ENCODE data around the gene LPCAT2. TPM values are rescaled to one million over a fixed set of nuclear protein-coding genes. Genes with fewer than 3 reads are reported as not detected.

LPCAT2 gene
- total and polyA plus RNA-seq, 2 donors (not counting 1 experiment from before 2014, with no cell fraction given): 0.15 to 0.59 TPM

GRCh38 chr16:55479430-55480140 is 29.3 kb upstream of the LPCAT2 start:
- Histone ChIP-seq H3K36me3 (replicated peaks in 1 of 2; ENCODE audit: control extremely low read depth in 1 of 2, control insufficient read depth in 1 of 2, extremely low read depth in 1 of 2, insufficient read depth in 2 of 2, low read length in 1 of 2) (no peaks in the 10 kb centered on the region), H3K4me1 (ENCODE audit: control insufficient read depth in 2 of 2, insufficient read depth in 2 of 2, low read length in 2 of 2) (no peaks in the 10 kb centered on the region), H2AFZ (ENCODE audit: insufficient read depth, low read depth, low read length, poor library complexity, severe bottlenecking) (no peak overlapping the region), H4K20me1 (ENCODE audit: control insufficient read depth, insufficient read depth, low read length, poor library complexity, severe bottlenecking) (no peaks in the 10 kb centered on the region), H3K9me3 (ENCODE audit: control extremely low read depth in 1 of 3, control insufficient read depth in 2 of 3, insufficient read depth in 1 of 3, low read length in 2 of 3) (no peaks in the 10 kb centered on the region), H3K9ac (ENCODE audit: low read length) (no peak overlapping the region), H3K79me2 (ENCODE audit: control insufficient read depth, insufficient read depth, low read length) (no peaks in the 10 kb centered on the region), H3K4me3 (ENCODE audit: control extremely low read depth in 1 of 5, extremely low read depth in 1 of 5, insufficient read depth in 1 of 5, low read depth in 2 of 5, low read length in 4 of 5) (no peak overlapping the region), H3K27me3 (replicated peaks in 1 of 4; ENCODE audit: control extremely low read depth in 1 of 4, control insufficient read depth in 3 of 4, insufficient read depth in 4 of 4, low read length in 3 of 4) (peaks cover 0 to 18% (median 6%) of the 10 kb centered on the region in 4 experiments), H3K4me2 (replicated peaks; ENCODE audit: low read depth, low read length, poor library complexity, severe bottlenecking) (no peak overlapping the region), H3K27ac (ENCODE audit: low read length in 2 of 2) (no peak overlapping the region)
- intact Hi-C loops (cut with micrococcal nuclease): no loop called here
- H3K4me1 Mint-ChIP-seq: no peaks in the 10 kb centered on the region
- H3K27ac Mint-ChIP-seq: no peak overlapping the region
- TF ChIP-seq CTCF (IDR thresholded peaks at IDR 0.05) (no peak), EZH2 (IDR thresholded peaks at IDR 0.05; ENCODE audit: borderline replicate concordance, insufficient read depth, low read depth, low read length, poor library complexity, severe bottlenecking) (no peak)
- H3K9me3 Mint-ChIP-seq (ENCODE audit: insufficient read depth): no peaks in the 10 kb centered on the region
- WGBS (ENCODE audit: insufficient coverage): 3% methylated on average over 36 of the region's 41 CpGs
- H3K27me3 Mint-ChIP-seq: peaks cover 45% of the 10 kb centered on the region
- POLR2A ChIA-PET: no interaction called here
- no peak overlapping the region for H3K4me3 Mint-ChIP-seq
- DNase-seq (no peak), ATAC-seq (ENCODE audit: low read depth) (no peak)
- CTCF ChIA-PET: no interaction called here

GRCh38 chr16:55480228-55480655 is 28.6 kb upstream of the LPCAT2 start:
- H3K9ac ChIP-seq (ENCODE audit: low read length): no peak overlapping the region
- CTCF ChIA-PET: no interaction called here
- no peaks in the 10 kb centered on the region for H3K36me3 ChIP-seq (replicated peaks in 1 of 2; ENCODE audit: control extremely low read depth in 1 of 2, control insufficient read depth in 1 of 2, extremely low read depth in 1 of 2, insufficient read depth in 2 of 2, low read length in 1 of 2)
- intact Hi-C loops (cut with micrococcal nuclease): no loop called here
- POLR2A ChIA-PET: no interaction called here
- DNase-seq: no peak
- H4K20me1 ChIP-seq (ENCODE audit: control insufficient read depth, insufficient read depth, low read length, poor library complexity, severe bottlenecking): no peaks in the 10 kb centered on the region
- no peak overlapping the region for H2AFZ ChIP-seq (ENCODE audit: insufficient read depth, low read depth, low read length, poor library complexity, severe bottlenecking)
- H3K4me3 ChIP-seq (ENCODE audit: control extremely low read depth in 1 of 5, extremely low read depth in 1 of 5, insufficient read depth in 1 of 5, low read depth in 2 of 5, low read length in 4 of 5): no peak overlapping the region
- H3K4me1 Mint-ChIP-seq: no peaks in the 10 kb centered on the region
- no peaks in the 10 kb centered on the region for H3K79me2 ChIP-seq (ENCODE audit: control insufficient read depth, insufficient read depth, low read length)
- H3K4me1 ChIP-seq (ENCODE audit: control insufficient read depth in 2 of 2, insufficient read depth in 2 of 2, low read length in 2 of 2): no peaks in the 10 kb centered on the region
- no peaks in the 10 kb centered on the region for H3K9me3 ChIP-seq (ENCODE audit: control extremely low read depth in 1 of 3, control insufficient read depth in 2 of 3, insufficient read depth in 1 of 3, low read length in 2 of 3)
- ATAC-seq (ENCODE audit: low read depth): no peak
- 8% methylated on average over 25 of the region's 25 CpGs for WGBS (ENCODE audit: insufficient coverage)
- no peak overlapping the region for H3K4me3 Mint-ChIP-seq
- no peak overlapping the region for H3K27ac Mint-ChIP-seq
- H3K27me3 ChIP-seq (replicated peaks in 1 of 4; ENCODE audit: control extremely low read depth in 1 of 4, control insufficient read depth in 3 of 4, insufficient read depth in 4 of 4, low read length in 3 of 4): peaks cover 0 to 18% (median 6%) of the 10 kb centered on the region in 4 experiments
- no peak overlapping the region for H3K4me2 ChIP-seq (replicated peaks; ENCODE audit: low read depth, low read length, poor library complexity, severe bottlenecking)
- no peak for TF ChIP-seq CTCF (IDR thresholded peaks at IDR 0.05)
- TF ChIP-seq EZH2 (IDR thresholded peaks at IDR 0.05; ENCODE audit: borderline replicate concordance, insufficient read depth, low read depth, low read length, poor library complexity, severe bottlenecking): no peak
- H3K27ac ChIP-seq (ENCODE audit: low read length in 2 of 2): no peak overlapping the region
- peaks cover 48% of the 10 kb centered on the region for H3K27me3 Mint-ChIP-seq
- no peaks in the 10 kb centered on the region for H3K9me3 Mint-ChIP-seq (ENCODE audit: insufficient read depth)

All from B cell (primary cell).